Activated T-helper 1 cell treated with anti-CD3 and anti-CD28 coated beads, Interleukin-12 subunit alpha, Interleukin-12 subunit beta, Interleukin-2, Interleukin-4 antibody, amounts not matched to agents 30 ng/mL and 10 ng/mL and 1 ng/mL, durations not matched to agents 14 hours and 24 hours and 36 hours (primary cell): ENCODE results near the gene MISP. TPM values are rescaled to one million over a fixed set of nuclear protein-coding genes. Genes with fewer than 3 reads are reported as not detected.

Experiments
- DNase-seq: peaks from one replicate; pipeline ENCODE4 v3.0.0; 2021; ENCODE audit warnings: low spot score
- H3K27ac Mint-ChIP-seq: one replicate; pipeline ENCODE4 v1.8.0; 2021; ENCODE audit warnings: mild to moderate bottlenecking, mixed read lengths
- H3K27me3 Mint-ChIP-seq: one replicate; pipeline ENCODE4 v1.8.0; 2022; ENCODE audit warnings: mild to moderate bottlenecking, moderate library complexity, mixed read lengths; ENCODE audit not compliant: insufficient read depth
- H3K36me3 Mint-ChIP-seq: one replicate; pipeline ENCODE4 v1.8.0; 2021; ENCODE audit warnings: low read depth, mixed read lengths
- H3K4me1 Mint-ChIP-seq: one replicate; pipeline ENCODE4 v1.8.0; 2021; ENCODE audit warnings: low read depth, mixed read lengths
- H3K4me3 Mint-ChIP-seq: one replicate; pipeline ENCODE4 v1.8.0; 2021; ENCODE audit warnings: mild to moderate bottlenecking, moderate library complexity, mixed read lengths
- H3K9me3 Mint-ChIP-seq: one replicate; pipeline ENCODE4 v1.8.0; 2021; ENCODE audit warnings: mixed read lengths
- intact Hi-C: fragments of 100-400 bp; cut with micrococcal nuclease; formaldehyde crosslinking; loops from one replicate; pipeline ENCODE4 v1.15.1; 2024
- total RNA-seq: library from RNA; stranded (reverse); gene quantifications from 2 replicates; pipeline ENCODE4 v1.2.3, GENCODE V29; 2022

The MISP gene
- total RNA-seq, 1 donor from 2014 or later: not detected

- Mint-ChIP-seq H3K4me3 (no peak overlapping the region), H3K27me3 (no peaks in the 10 kb centered on the region), H3K9me3 (no peaks in the 10 kb centered on the region), H3K27ac (no peak overlapping the region), H3K4me1 (peaks cover 8% of the 10 kb centered on the region), H3K36me3 (peaks cover 34% of the 10 kb centered on the region)
- intact Hi-C loops: no loop called here
- no peak for DNase-seq
Measured at GRCh38 chr19:810077-810855, 59.4 kb downstream of the MISP start.

GRCh38 chr19:810883-811489, 60.1 kb downstream of the MISP start:
- Mint-ChIP-seq H3K36me3 (peaks cover 34% of the 10 kb centered on the region), H3K4me1 (peaks cover 8% of the 10 kb centered on the region), H3K9me3 (no peaks in the 10 kb centered on the region), H3K27ac (no peak overlapping the region), H3K27me3 (no peaks in the 10 kb centered on the region), H3K4me3 (no peak overlapping the region)
- intact Hi-C loops: no loop called here
- DNase-seq: no peak

GRCh38 chr19:811506-812048, 60.7 kb downstream of the MISP start:
- Mint-ChIP-seq H3K27ac (no peak overlapping the region), H3K9me3 (peaks cover 3% of the 10 kb centered on the region), H3K4me1 (peaks cover 8% of the 10 kb centered on the region), H3K4me3 (no peak overlapping the region), H3K36me3 (peaks cover 38% of the 10 kb centered on the region), H3K27me3 (no peaks in the 10 kb centered on the region)
- intact Hi-C loops: no loop called here
- DNase-seq: no peak

- Mint-ChIP-seq H3K36me3 (peaks cover 38% of the 10 kb centered on the region), H3K4me3 (no peak overlapping the region), H3K9me3 (peaks cover 4% of the 10 kb centered on the region), H3K27ac (no peak overlapping the region), H3K27me3 (no peaks in the 10 kb centered on the region), H3K4me1 (peaks cover 7% of the 10 kb centered on the region)
- no peak for DNase-seq
- intact Hi-C loops: no loop called here
Measured at GRCh38 chr19:812049-812746, 61.3 kb downstream of the MISP start.

- DNase-seq: no peak
- Mint-ChIP-seq H3K4me3 (no peak overlapping the region), H3K36me3 (peaks cover 32% of the 10 kb centered on the region), H3K27me3 (no peaks in the 10 kb centered on the region), H3K27ac (no peak overlapping the region), H3K4me1 (peaks cover under 1% of the 10 kb centered on the region), H3K9me3 (peaks cover 4% of the 10 kb centered on the region)
- intact Hi-C loops: no loop called here
Measured at GRCh38 chr19:812747-813218, 61.9 kb downstream of the MISP start.

GRCh38 chr19:813219-814151, 62.6 kb downstream of the MISP start:
- Mint-ChIP-seq H3K36me3 (peaks cover 29% of the 10 kb centered on the region), H3K27ac (no peak overlapping the region), H3K4me1 (no peaks in the 10 kb centered on the region), H3K27me3 (no peaks in the 10 kb centered on the region), H3K4me3 (no peak overlapping the region), H3K9me3 (peaks cover 4% of the 10 kb centered on the region)
- intact Hi-C loops: no loop called here
- no peak for DNase-seq

Other genes starting within 250 kb of the MISP start
- 17.6 and 18.2 TPM in 2 replicates for gene TPGS1, start 243.6 kb upstream of the MISP start, total RNA-seq
- gene CDC34, start 219.4 kb upstream of the MISP start, total RNA-seq: 56.6 and 58.2 TPM in 2 replicates
- gene GZMM, start 207.1 kb upstream of the MISP start, total RNA-seq: 52.7 and 55.6 TPM in 2 replicates
- gene BSG, start 178.5 kb upstream of the MISP start, total RNA-seq: 307 and 308 TPM in 2 replicates
- 1.1 and 1.2 TPM in 2 replicates for gene HCN2, start 161.2 kb upstream of the MISP start, total RNA-seq
- gene POLRMT, start 117.6 kb upstream of the MISP start, total RNA-seq: 103 and 104 TPM in 2 replicates
- gene FGF22, start 111.2 kb upstream of the MISP start, total RNA-seq: not detected in 2 replicates
- gene RNF126, start 87.9 kb upstream of the MISP start, total RNA-seq: 107 and 110 TPM in 2 replicates
- gene FSTL3, start 74.7 kb upstream of the MISP start, total RNA-seq: 5.5 and 5.6 TPM in 2 replicates
- not detected in 2 replicates for gene PRSS57, start 55.7 kb upstream of the MISP start, total RNA-seq
- 0.18 TPM in 1 of 2 replicates, not detected in the other for gene PALM, start 42.2 kb upstream of the MISP start, total RNA-seq
- 735 and 829 TPM in 2 replicates for gene PTBP1, start 46.3 kb downstream of the MISP start, total RNA-seq
- not detected in 2 replicates for gene PLPPR3, start 70.8 kb downstream of the MISP start, total RNA-seq
- gene AZU1, start 76.7 kb downstream of the MISP start, total RNA-seq: not detected in 2 replicates
- not detected in 2 replicates for gene PRTN3, start 89.9 kb downstream of the MISP start, total RNA-seq
- gene ELANE, start 101.2 kb downstream of the MISP start, total RNA-seq: not detected in 2 replicates
- 0.91 and 1.2 TPM in 2 replicates for gene CFD, start 108.6 kb downstream of the MISP start, total RNA-seq
- gene MED16, start 142.1 kb downstream of the MISP start, total RNA-seq: 62.1 and 62.5 TPM in 2 replicates
- gene RNU6-9, start 142.4 kb downstream of the MISP start, total RNA-seq: not detected in 2 replicates
- gene R3HDM4, start 162.1 kb downstream of the MISP start, total RNA-seq: 94.3 and 96.4 TPM in 2 replicates
- 6.8 and 8.9 TPM in 2 replicates for gene KISS1R, start 166.2 kb downstream of the MISP start, total RNA-seq
- gene ARID3A, start 174.9 kb downstream of the MISP start, total RNA-seq: 32.5 and 35.0 TPM in 2 replicates
- gene WDR18, start 233.2 kb downstream of the MISP start, total RNA-seq: 105 and 108 TPM in 2 replicates
- not detected in 2 replicates for gene GRIN3B, start 249.3 kb downstream of the MISP start, total RNA-seq